Suprapubic skin (tissue), 4 donors: ENCODE results near the gene LRRC45.

Experiments used
- CTCF ChIP-seq, 2 donors: fragments of 200-600 bp in 1 of 2; fragments of 450-650 bp in 1 of 2; sonication (generic) in 1 of 2; IDR thresholded peaks; one replicate each; pipeline ENCODE4 v1.5.1; 2016 to 2019; ENCODE audit warnings: antibody characterized with exemption in 2 of 2, mild to moderate bottlenecking in 1 of 2, moderate library complexity in 1 of 2
- EP300 ChIP-seq: sonication (generic); formaldehyde crosslinking; IDR thresholded peaks from one replicate; pipeline ENCODE4 v1.6.1; 2017; ENCODE audit warnings: antibody characterized with exemption
- POLR2AphosphoS5 ChIP-seq, 3 donors: sonication (generic); formaldehyde crosslinking; IDR thresholded peaks; one replicate each; pipeline ENCODE4 v1.6.1; 2017; ENCODE audit warnings: antibody characterized with exemption in 3 of 3

- peak; percentile 15 to 73 for TF ChIP-seq CTCF (IDR thresholded peaks at IDR 0.05)
- no peak for TF ChIP-seq POLR2AphosphoS5 (IDR thresholded peaks at IDR 0.05)
- TF ChIP-seq EP300, result no peak
Measured at GRCh38 chr17:82019690-82020571, 3.2 kb upstream of the LRRC45 start.
